Stimulated activated CD8-positive, alpha-beta memory T cell treated with anti-CD3 and anti-CD28 coated beads, Interleukin-4, amount 100 ng/mL, for 1 hour (primary cell): ENCODE measurements around the gene CACNA2D1.

Source experiments
- DNase-seq, 2 donors: peaks; one replicate each; pipeline ENCODE4 v3.0.0-alpha.2; 2020; ENCODE audit warnings: low read depth in 2 of 2, low spot score in 1 of 2

The CACNA2D1 gene

DNA sequence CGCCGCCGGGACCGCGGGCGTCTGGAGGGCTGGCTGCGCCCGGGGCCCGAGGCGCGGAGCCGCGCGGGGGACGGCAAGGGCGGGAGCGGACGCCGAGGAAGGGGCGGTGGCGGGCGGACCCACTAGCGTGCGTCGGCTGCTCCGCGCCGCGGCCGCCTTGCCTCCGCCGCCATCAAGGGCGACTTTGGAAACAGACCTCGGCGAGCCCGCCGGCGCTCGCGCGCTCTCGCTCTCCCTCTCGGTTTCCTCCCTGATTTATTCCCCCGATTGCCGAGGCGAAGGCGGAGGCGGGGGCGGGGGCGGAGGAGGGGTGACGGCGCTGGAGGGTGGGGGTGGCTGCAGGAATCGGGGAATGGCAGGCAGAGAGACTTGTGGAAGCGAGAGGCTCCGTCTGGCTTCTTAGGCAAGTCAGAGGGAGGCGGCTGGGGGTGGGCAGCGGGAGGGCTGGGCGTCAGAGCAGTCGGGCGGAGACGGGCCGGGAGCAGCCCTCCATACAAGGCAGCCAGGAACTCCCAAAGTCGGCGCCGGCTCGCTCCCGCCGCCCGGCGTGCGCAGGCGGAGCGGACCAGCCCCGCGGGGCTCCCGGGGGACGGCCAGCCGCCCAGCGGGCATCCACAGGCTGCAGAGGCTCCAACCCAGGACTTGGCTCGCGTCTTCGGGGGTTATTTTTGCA lies at the start of gene CACNA2D1:
TSS of gene CACNA2D1 (minus strand) at position 231 of the 673 bp plus-strand sequence.
- no peak for DNase-seq

DNA sequence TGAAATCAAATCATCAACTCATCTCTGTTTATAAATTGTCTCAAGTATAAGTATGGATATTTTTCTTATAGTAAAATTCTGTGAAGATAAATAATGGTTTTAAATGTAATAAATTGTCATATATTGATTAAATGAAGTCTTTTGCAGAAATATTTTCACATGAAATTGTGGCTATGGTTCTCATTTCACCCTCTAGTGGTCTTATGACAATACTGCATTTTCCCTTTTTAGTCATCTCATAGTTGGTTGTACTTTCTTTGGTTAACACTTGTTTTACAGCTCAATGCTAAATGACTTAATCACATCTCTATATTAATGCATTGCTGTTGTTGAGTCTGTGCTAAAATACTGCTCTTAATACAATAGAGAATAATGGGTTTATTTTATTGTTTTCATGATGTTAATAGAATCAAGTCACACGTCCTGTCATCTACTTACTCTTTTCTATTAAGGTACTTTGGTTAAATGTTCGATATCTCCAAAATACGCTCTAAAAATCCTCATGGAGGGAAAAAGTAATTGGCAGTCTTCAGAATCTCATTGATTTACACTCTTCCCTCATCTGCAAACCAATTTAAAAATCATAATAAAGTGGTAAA lies 38.0 kb upstream of the CACNA2D1 start:
- no peak for DNase-seq

DNA sequence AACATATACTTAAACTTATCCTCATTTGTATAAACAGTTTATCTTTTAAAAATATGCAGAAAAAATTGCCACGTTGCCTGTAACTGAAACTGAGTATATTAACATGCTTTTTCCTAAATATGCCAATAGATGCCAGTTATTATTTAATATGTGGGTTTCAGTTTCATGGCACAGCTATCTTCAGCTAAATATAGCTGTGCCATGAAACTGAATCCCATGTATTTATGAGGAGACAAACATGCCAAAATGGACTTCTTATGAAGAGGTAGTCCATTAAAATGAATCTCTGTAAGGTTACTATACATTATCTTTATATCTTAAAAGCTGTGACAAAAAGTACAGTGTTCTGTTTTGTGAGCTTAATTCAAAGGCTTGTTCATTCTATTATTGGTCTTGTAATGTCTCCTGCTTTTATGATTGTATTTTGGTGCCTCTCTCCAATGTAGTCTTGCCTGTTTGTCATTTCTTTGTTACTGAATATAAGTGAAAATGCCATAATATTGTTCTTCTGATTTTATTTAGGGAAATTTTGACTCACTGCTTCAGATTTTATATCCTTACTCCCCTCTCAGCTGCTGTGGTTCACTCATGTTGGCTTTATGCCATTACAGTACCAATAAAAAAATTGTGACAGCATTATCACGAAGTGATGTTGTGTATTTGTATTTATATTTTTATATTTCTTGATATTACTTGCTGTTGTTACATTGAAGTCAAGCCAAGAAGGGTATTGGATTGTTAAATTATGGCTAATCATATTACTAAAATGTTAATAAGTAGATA lies 34.3 kb upstream of the CACNA2D1 start:
- no peak for DNase-seq

DNA sequence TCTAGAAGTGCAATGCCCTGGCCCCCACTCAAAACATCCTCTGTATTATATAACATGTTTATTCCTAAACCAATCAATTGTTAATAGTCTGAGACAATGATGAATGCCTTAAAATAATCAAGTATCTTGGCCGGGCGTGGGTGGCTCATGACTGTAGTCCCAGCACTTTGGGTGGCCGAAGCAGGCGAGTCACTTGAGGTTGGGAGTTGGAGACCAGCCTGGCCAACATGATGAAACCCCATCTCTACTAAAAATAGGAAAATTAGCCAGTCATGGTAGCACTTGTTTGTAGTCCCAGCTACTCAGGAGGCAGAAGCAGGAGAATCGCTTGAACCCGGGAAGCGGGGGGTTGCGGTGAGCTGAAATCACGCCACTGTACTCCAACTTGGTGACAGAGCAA lies 29.4 kb upstream of the CACNA2D1 start:
- DNase-seq, result no peak

DNA sequence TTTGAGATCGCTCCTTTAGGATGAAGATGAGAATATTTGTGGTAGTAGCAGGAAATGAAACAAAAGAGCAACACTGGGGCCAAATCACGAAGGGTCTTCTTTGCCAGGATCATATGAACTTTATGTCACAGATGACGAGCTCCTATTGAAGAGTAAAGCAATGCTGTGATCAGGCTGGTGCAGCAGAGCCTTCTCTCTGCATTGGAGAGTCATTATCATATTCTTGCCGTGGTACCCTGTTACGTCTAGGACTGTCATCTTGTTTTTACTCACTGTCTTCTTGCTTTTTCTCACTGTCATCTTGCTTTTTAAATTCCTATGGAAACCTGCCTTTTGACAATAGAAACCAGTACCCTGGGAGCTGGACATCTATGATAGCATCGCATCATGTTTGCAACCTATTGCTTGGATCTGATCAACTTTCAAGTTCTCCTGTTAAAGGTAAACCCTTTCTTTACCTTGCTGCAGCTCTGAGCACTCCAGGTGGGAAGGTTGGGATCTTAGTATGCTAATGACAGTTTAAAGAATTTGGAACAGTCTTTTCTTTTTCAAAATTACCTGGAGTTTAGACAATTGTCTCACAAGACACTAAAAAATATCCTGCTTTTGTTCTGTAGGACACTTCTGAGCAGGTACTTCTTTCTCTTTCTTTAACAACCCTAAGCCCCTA lies 27.9 kb upstream of the CACNA2D1 start:
- DNase-seq, result no peak

DNA sequence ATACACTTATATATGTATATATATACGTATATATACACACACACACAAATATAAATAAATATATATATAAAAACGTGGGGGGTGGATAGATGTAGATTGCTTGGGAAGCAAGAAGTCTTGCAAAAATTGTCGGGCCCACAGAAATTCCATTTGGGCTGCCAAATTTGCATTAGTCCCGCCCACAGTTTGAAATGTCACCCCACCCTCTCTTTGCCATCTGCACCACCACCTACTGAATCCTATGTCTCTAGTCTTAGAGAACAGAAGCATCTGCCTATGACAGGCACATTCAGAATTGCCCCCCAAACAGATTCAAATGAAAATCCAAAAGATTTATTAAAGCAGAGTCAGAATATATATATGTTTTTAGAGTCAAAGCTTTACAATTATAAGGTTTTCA lies 25.6 kb upstream of the CACNA2D1 start:
- no peak for DNase-seq

DNA sequence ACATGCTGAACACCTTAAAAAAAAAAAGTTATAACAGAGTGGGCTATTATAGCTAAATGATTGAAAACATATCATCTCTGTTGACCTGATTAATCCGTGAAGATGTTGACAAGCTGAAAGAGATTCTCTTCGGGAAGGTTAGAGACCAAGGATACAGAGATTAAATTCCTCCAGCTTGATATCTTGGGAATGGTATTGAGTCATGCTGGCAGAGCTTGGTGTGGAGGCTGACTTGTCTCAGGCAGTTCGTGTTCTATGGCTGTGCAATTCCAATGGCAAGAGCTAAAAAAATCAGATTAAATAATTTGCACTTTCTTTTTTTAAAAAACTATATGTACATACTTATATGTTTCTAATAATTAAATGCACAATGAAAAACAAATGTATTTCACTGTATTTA lies 24.9 kb upstream of the CACNA2D1 start:
- no peak for DNase-seq

DNA sequence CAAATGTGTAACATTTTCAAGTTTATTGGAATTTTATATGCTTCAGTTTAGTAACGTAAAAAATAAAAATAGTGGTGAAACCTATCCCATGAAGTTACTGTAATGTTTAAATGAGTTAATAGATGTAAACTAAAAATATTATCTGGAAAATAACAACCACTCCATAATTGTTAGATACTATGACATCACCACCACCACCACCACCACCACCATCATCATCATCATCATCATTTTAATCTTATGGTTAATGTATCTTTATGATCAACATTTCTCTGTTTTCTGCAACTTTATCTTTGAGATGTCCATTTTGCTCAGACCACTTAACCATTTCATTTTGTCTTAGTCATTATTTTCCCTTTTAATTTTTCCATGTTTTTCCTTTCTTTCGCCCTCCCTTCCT lies 23.4 kb upstream of the CACNA2D1 start:
- DNase-seq, result no peak

DNA sequence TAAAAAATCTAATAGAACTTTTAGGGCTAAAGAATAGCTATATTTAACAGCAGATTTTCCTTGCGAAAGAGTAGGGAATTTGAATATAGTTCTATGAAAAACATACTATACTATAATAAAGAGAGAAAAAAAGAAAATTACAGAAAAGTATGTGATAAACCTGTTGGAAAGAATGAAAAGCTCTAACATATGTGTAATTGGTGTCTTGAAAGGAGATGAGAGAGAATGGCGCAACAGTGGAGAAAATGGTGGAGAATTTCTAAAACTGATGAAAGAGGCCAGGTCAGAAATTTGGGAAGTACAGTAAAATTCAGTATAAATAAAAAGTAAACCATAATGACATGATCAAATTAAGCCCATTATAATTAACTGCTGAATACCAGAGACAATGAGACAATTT lies 20.8 kb upstream of the CACNA2D1 start:
- DNase-seq, result no peak

DNA sequence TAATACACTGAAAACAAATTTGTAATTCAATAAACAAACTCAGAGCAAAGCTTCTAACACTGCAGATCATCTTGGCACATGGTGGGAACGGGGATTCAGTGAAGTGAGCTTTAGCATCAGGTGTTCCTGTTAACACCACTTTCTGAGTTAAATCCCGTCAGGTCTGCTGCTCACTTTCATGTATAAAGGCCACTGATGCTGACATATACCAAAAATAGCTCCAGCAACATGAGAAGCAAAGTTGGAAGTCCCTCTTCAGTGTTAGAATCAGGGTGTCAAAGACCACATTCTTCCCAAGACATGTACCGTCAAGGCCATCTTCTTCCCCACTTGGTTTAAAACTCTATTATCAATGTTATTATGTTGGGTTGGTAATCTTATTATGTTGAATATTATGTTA lies 11.7 kb upstream of the CACNA2D1 start:
- no peak for DNase-seq

DNA sequence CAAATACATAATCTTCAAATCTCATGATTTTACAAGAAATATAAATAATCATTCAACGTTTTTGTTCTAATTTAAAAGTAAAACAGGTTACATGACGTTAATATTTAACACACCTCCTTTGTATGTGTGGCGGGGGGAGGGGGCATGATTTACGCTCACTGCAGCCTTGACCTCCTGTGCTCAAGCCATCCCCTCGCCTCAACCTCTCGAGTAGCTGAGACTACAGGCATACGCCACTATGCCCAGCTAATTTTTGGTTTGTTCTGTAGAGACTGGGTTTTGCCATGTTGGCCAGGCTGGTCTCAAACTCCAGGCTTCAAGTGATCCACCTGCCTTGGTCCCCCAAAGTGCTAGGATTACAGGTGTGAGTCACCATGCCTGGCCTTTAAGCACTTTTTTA lies 7.2 kb upstream of the CACNA2D1 start:
- no peak for DNase-seq

DNA sequence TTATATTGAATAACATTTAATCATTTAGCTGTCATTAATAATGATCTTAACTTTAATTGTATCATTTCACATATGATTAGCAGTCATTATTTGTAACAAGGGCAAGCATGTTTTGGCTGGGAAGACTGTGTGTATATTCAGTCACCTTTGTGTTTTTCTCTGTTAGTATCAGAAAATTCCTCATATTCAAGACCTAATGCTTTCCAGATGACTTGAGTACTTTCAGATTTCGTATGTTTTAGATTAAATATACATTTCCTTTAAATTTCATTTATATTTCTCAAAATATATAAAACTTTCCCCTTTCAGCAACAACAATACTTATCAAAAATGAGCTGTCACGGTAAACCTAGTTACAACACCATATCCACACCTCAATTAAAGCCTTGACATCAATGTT lies 6.3 kb upstream of the CACNA2D1 start:
- DNase-seq, result no peak

DNA sequence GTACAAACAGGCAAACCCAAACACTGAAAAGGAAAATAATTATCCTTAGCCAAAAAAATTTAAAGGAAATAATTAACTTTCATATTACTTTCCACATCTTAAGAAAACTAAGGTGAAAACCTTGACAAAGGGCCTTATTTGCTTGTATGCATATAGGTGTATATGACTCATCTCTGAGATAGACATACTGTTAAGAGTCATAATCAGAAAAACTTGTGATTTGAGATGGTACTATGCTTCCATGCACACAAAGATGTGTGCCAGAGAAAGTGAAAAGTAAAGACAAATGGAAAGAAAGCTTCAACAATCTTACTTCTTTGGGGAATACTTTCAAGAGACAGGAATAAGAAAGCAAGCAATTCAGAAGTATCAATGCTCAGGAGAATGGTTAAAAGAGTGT lies 3.3 kb upstream of the CACNA2D1 start:
- DNase-seq, result no peak

DNA sequence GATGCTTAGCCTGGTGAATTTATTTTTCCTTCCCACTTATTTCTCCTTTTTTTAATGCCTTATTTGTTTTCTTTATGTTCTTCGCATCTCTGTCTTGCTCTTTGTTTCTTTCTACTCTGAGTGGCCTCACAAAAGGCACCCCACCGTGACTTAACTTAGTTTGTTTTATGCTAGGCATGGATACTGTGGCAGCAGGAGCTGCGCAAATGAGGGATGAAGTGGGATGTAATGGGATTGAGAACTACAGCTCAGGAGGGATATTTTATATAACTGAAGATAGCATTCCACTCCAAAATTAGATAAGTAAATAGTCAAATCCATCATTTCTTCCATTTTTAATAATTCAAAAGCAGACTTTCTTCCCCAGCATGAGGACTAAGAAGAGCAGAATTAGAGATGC lies 1.7 kb upstream of the CACNA2D1 start:
- DNase-seq, result no peak

DNA sequence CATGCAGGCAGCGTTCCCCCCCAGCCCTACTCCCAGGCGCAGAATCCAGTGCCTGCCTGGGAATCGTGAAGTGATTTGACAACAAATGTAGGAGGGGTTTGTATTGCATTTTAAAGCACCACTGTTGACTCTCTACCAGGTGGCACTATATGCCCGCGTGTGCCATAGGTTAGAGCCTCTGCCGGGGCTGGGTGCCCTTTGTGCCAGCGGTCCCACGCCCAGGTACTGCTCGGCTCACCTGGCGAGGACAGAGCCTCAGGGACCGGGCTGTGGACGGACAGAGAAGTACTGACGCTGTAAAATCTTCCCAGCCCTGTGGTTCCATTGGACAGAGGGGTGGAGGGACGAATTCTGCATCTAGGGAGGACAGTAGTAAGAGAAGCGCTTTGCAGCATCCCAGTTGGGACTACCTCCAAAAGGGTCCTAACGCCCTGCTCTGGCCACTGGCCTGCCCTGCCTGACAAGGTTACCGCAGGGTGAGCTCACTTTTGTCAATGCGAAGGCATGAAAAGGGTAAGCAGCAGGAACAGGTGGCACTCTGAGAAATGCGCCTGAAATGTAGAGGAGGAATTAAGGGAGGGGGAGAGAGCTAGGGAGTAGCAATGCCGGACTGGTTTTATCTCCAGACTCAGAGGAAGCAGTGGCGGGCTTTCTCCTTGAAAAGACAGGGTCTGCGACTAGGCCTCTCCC lies 788 bp upstream of the CACNA2D1 start:
- no peak for DNase-seq

DNA sequence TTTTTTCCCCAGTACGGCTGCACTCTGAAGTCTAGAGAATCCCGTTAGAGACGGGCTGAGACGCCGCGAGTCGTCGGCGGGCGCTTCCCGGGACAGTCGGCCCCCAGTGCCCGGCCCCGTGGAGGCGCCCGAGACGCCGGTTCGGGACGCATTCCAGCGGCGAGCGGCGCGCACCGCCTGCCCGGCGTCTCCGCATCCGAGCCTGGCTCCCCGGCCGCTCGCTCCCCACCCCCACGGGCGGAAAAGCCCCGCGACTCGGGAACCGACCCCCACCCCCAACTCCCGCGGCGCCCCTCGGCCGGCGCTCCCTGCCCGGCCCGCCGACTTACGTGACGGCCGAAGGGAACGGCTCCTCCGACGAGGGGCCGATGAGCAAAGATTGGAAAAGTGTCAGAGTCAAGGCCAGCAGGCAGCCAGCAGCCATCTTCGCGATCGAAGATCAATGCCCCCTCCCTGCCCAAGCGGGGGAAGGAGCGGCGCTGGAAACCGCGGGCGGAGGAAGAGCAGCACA lies 486 bp downstream of the CACNA2D1 start:
- DNase-seq, result no peak

DNA sequence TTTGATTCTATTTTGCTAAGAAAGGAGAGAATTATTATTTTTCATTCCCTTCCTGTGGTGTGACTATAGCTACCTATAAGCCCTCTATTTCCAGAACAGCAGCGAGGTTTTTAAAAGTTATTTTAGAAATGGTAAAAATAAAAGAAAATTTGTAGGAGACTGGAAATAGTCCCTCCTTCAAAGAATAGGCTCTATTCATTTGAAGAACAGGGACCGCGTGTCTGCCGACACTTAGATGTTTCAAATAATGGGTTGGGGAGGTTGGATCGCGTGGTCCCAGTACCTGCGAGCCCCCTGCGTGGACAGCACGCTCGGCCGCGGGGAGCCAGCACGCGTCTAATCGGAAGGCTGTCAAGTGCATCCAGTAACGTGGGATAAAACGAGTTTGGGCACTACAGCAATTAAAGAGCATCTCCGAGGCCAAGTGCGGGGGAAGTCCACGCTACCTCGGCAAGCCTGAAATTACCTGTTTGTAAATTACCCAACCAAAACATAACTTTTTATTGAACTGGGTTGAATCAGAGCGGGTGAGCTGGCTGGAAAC lies 1.0 kb downstream of the CACNA2D1 start:
- DNase-seq, result no peak

DNA sequence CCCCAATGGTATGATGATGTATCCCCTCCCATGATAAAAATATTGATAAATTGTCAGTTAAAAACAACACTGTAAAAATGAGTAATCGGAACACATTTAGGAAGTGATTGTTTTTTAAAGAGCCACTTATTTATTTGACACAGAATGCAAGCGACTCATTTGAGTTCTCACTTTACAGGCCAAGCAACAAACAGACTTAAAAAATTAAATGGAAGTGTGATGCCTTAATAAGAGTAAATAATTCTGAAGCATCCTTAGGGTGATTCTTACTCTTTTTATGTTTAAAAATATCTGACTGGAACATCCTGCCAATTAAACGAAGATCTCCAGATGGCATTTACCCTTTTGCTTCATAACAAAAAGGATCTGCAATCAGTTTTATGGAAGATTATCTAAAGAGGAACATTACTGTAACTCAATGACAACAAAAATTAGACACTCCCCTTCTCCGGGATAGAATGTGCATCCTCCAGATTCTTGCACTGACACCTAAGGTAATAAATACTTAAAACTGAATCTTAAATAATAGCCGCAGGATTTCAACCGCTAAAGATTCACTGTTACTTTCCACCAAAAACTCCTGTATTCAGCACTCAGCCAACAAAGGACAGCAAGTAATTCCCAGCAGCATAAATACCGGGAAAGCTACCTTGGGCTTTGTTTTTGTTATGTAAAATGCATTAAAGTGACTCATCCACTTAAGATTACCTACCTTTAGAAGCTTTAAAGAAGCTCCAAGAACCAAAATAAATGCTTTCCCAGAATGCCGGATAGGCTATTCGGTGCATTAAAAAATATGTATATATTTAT lies 1.7 kb downstream of the CACNA2D1 start:
- no peak for DNase-seq

DNA sequence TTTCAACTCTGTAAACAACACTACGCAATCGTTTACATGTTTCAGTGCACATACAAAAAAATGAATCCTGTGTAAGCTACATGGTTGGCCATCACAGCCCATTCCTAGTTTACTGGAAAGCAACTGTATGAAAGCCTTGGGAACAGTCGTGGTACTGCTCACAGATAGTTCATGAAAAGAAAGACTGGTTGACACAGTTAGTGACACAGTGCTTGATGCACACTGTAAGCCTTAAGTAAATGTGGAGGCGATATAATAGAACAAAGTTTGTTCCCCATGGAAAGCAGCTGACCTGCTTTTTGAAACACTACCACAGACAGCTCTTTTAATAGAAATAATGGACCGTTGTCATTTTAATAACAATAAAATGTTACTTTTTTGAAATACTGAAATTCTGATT lies 5.1 kb downstream of the CACNA2D1 start:
- DNase-seq, result no peak

DNA sequence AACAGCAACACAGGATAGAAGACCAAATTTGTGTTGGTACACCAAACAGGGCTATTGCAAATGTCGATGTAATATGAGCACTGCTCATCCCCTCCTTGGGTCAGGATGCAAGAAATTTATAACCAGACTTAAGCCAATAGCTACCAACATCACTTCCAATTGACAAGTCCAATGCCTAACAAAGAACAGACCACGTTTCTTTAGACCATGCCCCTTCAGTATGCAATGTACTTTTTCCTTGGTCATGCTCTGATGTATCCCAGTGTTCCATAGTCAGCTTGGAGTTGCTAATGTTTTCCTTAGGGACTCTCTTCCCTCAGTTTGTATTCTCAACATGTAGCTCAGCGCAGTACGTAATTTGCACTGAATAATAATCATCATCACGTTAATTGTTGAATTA lies 7.8 kb downstream of the CACNA2D1 start:
- DNase-seq, result no peak
